Measurements from ENCODE around the gene LRCH1.

DNA sequence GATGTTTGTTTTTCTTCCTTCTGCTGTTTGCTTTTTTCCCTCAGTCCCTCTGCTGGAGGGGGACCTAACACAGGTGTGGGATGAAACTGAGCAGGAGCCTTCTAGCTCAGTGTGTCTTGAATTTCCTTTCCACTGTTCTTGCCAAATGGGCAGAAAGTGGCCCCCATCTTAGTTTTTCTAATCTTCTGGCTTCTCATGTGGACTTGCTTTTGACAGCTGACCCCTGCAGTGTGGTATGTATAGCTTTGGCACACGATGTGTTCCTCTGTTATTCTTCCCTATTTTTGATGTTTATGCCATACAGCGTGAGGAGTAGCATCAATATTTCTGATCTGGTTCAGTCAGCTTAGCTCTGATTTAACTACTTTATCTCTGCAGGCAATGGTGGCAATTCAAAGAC, 8.3 kb downstream of the LRCH1 start:
- no peak for TF ChIP-seq POLR2A (IDR thresholded peaks at IDR 0.05)
- TF ChIP-seq, protein P1, sequence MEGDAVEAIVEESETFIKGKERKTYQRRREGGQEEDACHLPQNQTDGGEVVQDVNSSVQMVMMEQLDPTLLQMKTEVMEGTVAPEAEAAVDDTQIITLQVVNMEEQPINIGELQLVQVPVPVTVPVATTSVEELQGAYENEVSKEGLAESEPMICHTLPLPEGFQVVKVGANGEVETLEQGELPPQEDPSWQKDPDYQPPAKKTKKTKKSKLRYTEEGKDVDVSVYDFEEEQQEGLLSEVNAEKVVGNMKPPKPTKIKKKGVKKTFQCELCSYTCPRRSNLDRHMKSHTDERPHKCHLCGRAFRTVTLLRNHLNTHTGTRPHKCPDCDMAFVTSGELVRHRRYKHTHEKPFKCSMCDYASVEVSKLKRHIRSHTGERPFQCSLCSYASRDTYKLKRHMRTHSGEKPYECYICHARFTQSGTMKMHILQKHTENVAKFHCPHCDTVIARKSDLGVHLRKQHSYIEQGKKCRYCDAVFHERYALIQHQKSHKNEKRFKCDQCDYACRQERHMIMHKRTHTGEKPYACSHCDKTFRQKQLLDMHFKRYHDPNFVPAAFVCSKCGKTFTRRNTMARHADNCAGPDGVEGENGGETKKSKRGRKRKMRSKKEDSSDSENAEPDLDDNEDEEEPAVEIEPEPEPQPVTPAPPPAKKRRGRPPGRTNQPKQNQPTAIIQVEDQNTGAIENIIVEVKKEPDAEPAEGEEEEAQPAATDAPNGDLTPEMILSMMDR (IDR thresholded peaks at IDR 0.05), result no peak
